Lower leg skin (tissue), 3 donors: Measurements from ENCODE around the gene RDM1.

Experiments used
- CTCF ChIP-seq, 3 donors: fragments of 450-650 bp; IDR thresholded peaks; one replicate each; pipeline ENCODE4 v1.5.1; 2016; ENCODE audit warnings: antibody characterized with exemption in 3 of 3, mild to moderate bottlenecking in 3 of 3, moderate library complexity in 2 of 3
- POLR2A ChIP-seq, 2 donors: fragments of 450-650 bp; IDR thresholded peaks; one replicate each; pipeline ENCODE4 v1.6.1; 2016 to 2017; ENCODE audit warnings: antibody characterized with exemption in 2 of 2, mild to moderate bottlenecking in 1 of 2, moderate library complexity in 1 of 2

- TF ChIP-seq CTCF (IDR thresholded peaks at IDR 0.05) (no peak), POLR2A (IDR thresholded peaks at IDR 0.05) (no peak)
Observed at GRCh38 chr17:35914354-35914753, 16.2 kb downstream of the RDM1 start.
